D721Med (cell line): ENCODE results near the gene GP5.

Source experiments
- DNase-seq: peaks from one replicate; pipeline ENCODE4 v3.0.0; 2011; ENCODE audit warnings: low spot score; ENCODE audit not compliant: insufficient read length
- FAIRE-seq: peaks from 2 replicates; lab custom pipeline; 2011; peaks lifted over from hg19 to GRCh38; lab: Jason Lieb, UNC
- CTCF ChIP-seq: IDR thresholded peaks from 2 replicates; pipeline ENCODE4 v1.5.1; 2012; ENCODE audit warnings: mild to moderate bottlenecking, control low read depth; ENCODE audit not compliant: insufficient read depth; ENCODE audit errors: missing control alignments

GP5 gene

GRCh38 chr3:194384569-194385001 is 14.5 kb downstream of the GP5 start:
- DNase-seq: no peak
- no peak for TF ChIP-seq CTCF
- no peak for FAIRE-seq

- DNase-seq (no peak), FAIRE-seq (no peak)
- TF ChIP-seq CTCF: no peak
These were observed 14.9 kb downstream of the GP5 start for GRCh38 chr3:194384156-194384555.

- FAIRE-seq: no peak
- TF ChIP-seq CTCF: no peak
- DNase-seq: no peak
These were observed 15.7 kb downstream of the GP5 start for GRCh38 chr3:194383276-194383940.

- FAIRE-seq (no peak), DNase-seq (no peak)
- TF ChIP-seq CTCF: no peak
These were observed 16.2 kb downstream of the GP5 start for GRCh38 chr3:194382892-194383223.

GRCh38 chr3:194382196-194382891 is 16.7 kb downstream of the GP5 start:
- no peak for TF ChIP-seq CTCF
- DNase-seq: no peak
- FAIRE-seq: no peak

- DNase-seq: no peak
- no peak for FAIRE-seq
- no peak for TF ChIP-seq CTCF
These were observed 17.6 kb downstream of the GP5 start for GRCh38 chr3:194381460-194381875.

- FAIRE-seq: no peak
- no peak for DNase-seq
- no peak for TF ChIP-seq CTCF
These were observed 18.7 kb downstream of the GP5 start for GRCh38 chr3:194380326-194380725.
